HepG2 (cell line): ENCODE results near the gene LCAT. TPM values are rescaled to one million over a fixed set of nuclear protein-coding genes. Genes with fewer than 3 reads are reported as not detected.
A peak's percentile ranks its signal among the peaks of the same experiment; 100 is the strongest.

ENCODE experiments used
- ATF7 ChIP-seq, 2 experiments: fragments of 450-650 bp in 1 of 2; sonication (generic) in 1 of 2; formaldehyde crosslinking in 1 of 2; IDR thresholded peaks; 2 replicates each; pipeline versions ENCODE4 v1.4.0 to v1.6.1; 2016 to 2020; ENCODE audit warnings: antibody characterized with exemption in 1 of 2, mild to moderate bottlenecking in 1 of 2, missing genetic modification reagents in 1 of 2
- DMAP1 ChIP-seq: IDR thresholded peaks from 2 replicates; pipeline ENCODE4 v1.6.1; 2016
- FOSL1 ChIP-seq: sonication (generic); formaldehyde crosslinking; IDR thresholded peaks from 2 replicates; pipeline ENCODE4 v1.9.0; 2021; ENCODE audit warnings: missing genetic modification reagents, borderline replicate concordance
- FOXC1 ChIP-seq: sonication (generic); formaldehyde crosslinking; IDR thresholded peaks from 2 replicates; pipeline ENCODE4 v1.8.0; 2022; ENCODE audit warnings: mild to moderate bottlenecking, missing genetic modification reagents, borderline replicate concordance
- GATA4 ChIP-seq: sonication (generic); IDR thresholded peaks from 2 replicates; pipeline ENCODE4 v1.6.1; 2016; ENCODE audit warnings: antibody characterized with exemption, low read depth, borderline replicate concordance
- GTF2F1 ChIP-seq: fragments of 150-350 bp; IDR thresholded peaks from 2 replicates; pipeline ENCODE4 v1.6.1; 2014; ENCODE audit warnings: low read length
- HES4 ChIP-seq: sonication (generic); formaldehyde crosslinking; IDR thresholded peaks from 2 replicates; pipeline ENCODE4 v1.9.0; 2021; ENCODE audit warnings: mild to moderate bottlenecking, missing genetic modification reagents, borderline replicate concordance
- HOXA5 ChIP-seq: sonication (generic); formaldehyde crosslinking; IDR thresholded peaks from 2 replicates; pipeline ENCODE4 v1.4.0; 2020; ENCODE audit warnings: missing genetic modification reagents
- IKZF1 ChIP-seq: fragments of 450-650 bp; IDR thresholded peaks from 2 replicates; pipeline ENCODE4 v1.7.1; 2016
- MAF1 ChIP-seq: sonication (generic); formaldehyde crosslinking; IDR thresholded peaks from 2 replicates; pipeline ENCODE4 v1.5.0; 2020; ENCODE audit warnings: missing genetic modification reagents, borderline replicate concordance
- MAFK ChIP-seq, 2 experiments: IDR thresholded peaks in 1 of 2; conservative IDR thresholded peaks in 1 of 2; 2 replicates each; pipeline ENCODE4 v1.6.1; 2011; ENCODE audit warnings: improper control_type of control experiment in 2 of 2, low read length in 2 of 2
- MTA1 ChIP-seq: sonication (generic); formaldehyde crosslinking; IDR thresholded peaks from 2 replicates; pipeline ENCODE4 v1.4.0; 2020; ENCODE audit warnings: missing genetic modification reagents, mild to moderate bottlenecking, borderline replicate concordance
- NCOA5 ChIP-seq: sonication (generic); formaldehyde crosslinking; IDR thresholded peaks from 2 replicates; pipeline ENCODE4 v1.4.0; 2020; ENCODE audit warnings: missing genetic modification reagents
- NFATC3 ChIP-seq: sonication (generic); formaldehyde crosslinking; IDR thresholded peaks from 2 replicates; pipeline ENCODE4 v1.5.1; 2020; ENCODE audit warnings: mild to moderate bottlenecking, missing genetic modification reagents
- RORA ChIP-seq: sonication (generic); formaldehyde crosslinking; IDR thresholded peaks from 2 replicates; pipeline ENCODE4 v1.5.0; 2020; ENCODE audit warnings: mild to moderate bottlenecking, missing genetic modification reagents, moderate library complexity
- SALL2 ChIP-seq: sonication (generic); formaldehyde crosslinking; IDR thresholded peaks from 2 replicates; pipeline ENCODE4 v1.8.1; 2023; ENCODE audit warnings: mild to moderate bottlenecking, missing genetic modification reagents, inconsistent platforms
- TEAD2 ChIP-seq: sonication (generic); formaldehyde crosslinking; IDR thresholded peaks from 2 replicates; pipeline ENCODE4 v1.9.0; 2021; ENCODE audit warnings: missing genetic modification reagents
- ZBTB8A ChIP-seq: sonication (generic); formaldehyde crosslinking; IDR thresholded peaks from 2 replicates; pipeline ENCODE4 v1.4.0; 2020; ENCODE audit warnings: mild to moderate bottlenecking, low read depth, missing genetic modification reagents, borderline replicate concordance
- ZNF331 ChIP-seq: sonication (generic); formaldehyde crosslinking; IDR thresholded peaks from 2 replicates; pipeline ENCODE4 v1.4.0; 2020; ENCODE audit warnings: missing genetic modification reagents
- ZNF570 ChIP-seq: sonication (generic); formaldehyde crosslinking; IDR thresholded peaks from 2 replicates; pipeline ENCODE4 v1.4.0; 2020; ENCODE audit warnings: mild to moderate bottlenecking, missing genetic modification reagents, borderline replicate concordance
- ZNF619 ChIP-seq: sonication (generic); formaldehyde crosslinking; IDR thresholded peaks from 2 replicates; pipeline ENCODE4 v1.4.0; 2020; ENCODE audit warnings: mild to moderate bottlenecking, missing genetic modification reagents
- ZNF776 ChIP-seq: sonication (generic); formaldehyde crosslinking; IDR thresholded peaks from 2 replicates; pipeline ENCODE4 v1.4.0; 2020; ENCODE audit warnings: mild to moderate bottlenecking, missing genetic modification reagents
- polyA plus RNA-seq, 8 experiments: library from polyadenylated mRNA; depleted of rRNA in 3 of 8; stranded (reverse) in 7 of 8; unstranded in 1 of 8; fragments of >200 nt; fragmentation: Illumina TruSeq in 4 of 8; extraction: Trizol in 4 of 8; gene quantifications; 2 replicates each; pipeline versions ENCODE4 v1.2.1 to v1.2.3, GENCODE V29; 2011 to 2016; ENCODE audit warnings: low read depth in 4 of 8, missing spikeins in 1 of 8, mixed read lengths in 1 of 8; ENCODE audit not compliant: insufficient read depth in 1 of 8
- total RNA-seq, 5 experiments: library from RNA; depleted of rRNA; stranded (reverse); fragments of >200 nt; fragmentation: Illumina TruSeq; extraction: Trizol; gene quantifications; 2 replicates each; pipeline ENCODE4 v1.2.3, GENCODE V29; 2016; ENCODE audit warnings: low read depth in 1 of 5
- TF ChIP-seq, protein P1 (sequence below): sonication (generic); formaldehyde crosslinking; IDR thresholded peaks from 2 replicates; pipeline ENCODE4 v1.4.0; 2020; ENCODE audit warnings: missing genetic modification reagents, borderline replicate concordance
- TF ChIP-seq, protein P2 (sequence below): sonication (generic); formaldehyde crosslinking; IDR thresholded peaks from 2 replicates; pipeline ENCODE4 v1.8.0; 2022; ENCODE audit warnings: missing genetic modification reagents, mild to moderate bottlenecking, borderline replicate concordance
- TF ChIP-seq, protein P3 (sequence below): sonication (generic); formaldehyde crosslinking; IDR thresholded peaks from 2 replicates; pipeline ENCODE4 v1.5.0; 2020; ENCODE audit warnings: missing genetic modification reagents, mild to moderate bottlenecking, borderline replicate concordance
- TF ChIP-seq, protein P4 (sequence below): sonication (generic); formaldehyde crosslinking; IDR thresholded peaks from 2 replicates; pipeline ENCODE4 v1.5.0; 2020; ENCODE audit warnings: mild to moderate bottlenecking, missing genetic modification reagents, moderate library complexity

LCAT gene
- total and polyA plus RNA-seq, 2 of the 13 experiments (the other 11 are each of a cell fraction or from before 2014, with no cell fraction given): 36.1 to 38.9 TPM

DNA sequence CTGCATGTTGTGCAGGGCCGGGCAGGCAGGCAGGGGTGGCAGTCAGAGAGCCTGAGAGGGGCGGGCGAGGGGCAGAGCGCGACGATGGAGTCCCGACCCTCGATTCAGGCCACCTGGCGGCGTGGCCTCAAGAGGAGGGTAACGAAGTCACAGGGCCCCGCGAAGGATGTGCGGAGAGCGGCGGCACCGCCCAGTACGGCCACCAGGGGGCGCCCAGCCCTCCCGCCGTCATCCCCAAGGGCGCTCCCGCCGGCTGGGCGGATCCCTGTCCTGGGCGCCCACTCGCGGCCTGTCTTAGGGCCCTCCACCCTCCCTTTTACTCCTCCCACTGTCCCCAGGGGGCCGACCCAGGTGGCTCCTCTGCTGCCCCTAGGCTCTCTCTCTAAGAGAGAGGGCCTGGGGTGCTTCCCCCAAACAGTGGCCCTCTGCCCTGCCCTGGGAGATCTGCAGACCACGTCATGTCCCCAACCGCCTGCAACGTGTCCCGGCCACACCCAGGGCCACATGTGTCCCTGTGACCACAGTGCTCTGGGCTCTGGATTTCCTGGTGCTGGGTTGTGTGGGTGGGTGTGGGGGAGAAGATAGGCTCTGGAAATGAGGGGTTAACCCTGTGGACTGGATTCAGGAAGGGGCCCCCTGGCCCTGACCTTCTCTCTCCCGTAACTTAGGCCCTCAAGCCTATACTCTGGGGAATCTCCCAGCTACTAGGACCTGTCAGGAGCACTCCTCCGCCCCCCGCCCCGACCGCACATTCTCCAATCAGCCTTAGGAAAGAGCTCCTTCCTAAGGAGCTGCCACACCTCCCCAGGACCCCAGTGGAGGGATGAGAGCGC lies 49.5 kb upstream of the LCAT start (continued):
- TF ChIP-seq, protein P1, sequence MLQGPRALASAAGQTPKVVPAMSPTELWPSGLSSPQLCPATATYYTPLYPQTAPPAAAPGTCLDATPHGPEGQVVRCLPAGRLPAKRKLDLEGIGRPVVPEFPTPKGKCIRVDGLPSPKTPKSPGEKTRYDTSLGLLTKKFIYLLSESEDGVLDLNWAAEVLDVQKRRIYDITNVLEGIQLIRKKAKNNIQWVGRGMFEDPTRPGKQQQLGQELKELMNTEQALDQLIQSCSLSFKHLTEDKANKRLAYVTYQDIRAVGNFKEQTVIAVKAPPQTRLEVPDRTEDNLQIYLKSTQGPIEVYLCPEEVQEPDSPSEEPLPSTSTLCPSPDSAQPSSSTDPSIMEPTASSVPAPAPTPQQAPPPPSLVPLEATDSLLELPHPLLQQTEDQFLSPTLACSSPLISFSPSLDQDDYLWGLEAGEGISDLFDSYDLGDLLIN (CRISPR knock-in tag): no peak
- TF ChIP-seq ZNF331 (CRISPR knock-in tag): peak; percentile 67
- TF ChIP-seq GATA4: no peak
- no peak for TF ChIP-seq RORA
- no peak for TF ChIP-seq TEAD2 (CRISPR knock-in tag)
- TF ChIP-seq FOXC1: peak; percentile 88
- peak; percentile 55 for TF ChIP-seq HES4 (CRISPR knock-in tag)
- peak; percentile 71 for TF ChIP-seq MTA1 (CRISPR knock-in tag)
- TF ChIP-seq, protein P2, sequence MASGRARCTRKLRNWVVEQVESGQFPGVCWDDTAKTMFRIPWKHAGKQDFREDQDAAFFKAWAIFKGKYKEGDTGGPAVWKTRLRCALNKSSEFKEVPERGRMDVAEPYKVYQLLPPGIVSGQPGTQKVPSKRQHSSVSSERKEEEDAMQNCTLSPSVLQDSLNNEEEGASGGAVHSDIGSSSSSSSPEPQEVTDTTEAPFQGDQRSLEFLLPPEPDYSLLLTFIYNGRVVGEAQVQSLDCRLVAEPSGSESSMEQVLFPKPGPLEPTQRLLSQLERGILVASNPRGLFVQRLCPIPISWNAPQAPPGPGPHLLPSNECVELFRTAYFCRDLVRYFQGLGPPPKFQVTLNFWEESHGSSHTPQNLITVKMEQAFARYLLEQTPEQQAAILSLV (CRISPR knock-in tag): 0 out of 2 replicates have a peak, but pooled peaks have one; percentile 24
- TF ChIP-seq, protein P3, sequence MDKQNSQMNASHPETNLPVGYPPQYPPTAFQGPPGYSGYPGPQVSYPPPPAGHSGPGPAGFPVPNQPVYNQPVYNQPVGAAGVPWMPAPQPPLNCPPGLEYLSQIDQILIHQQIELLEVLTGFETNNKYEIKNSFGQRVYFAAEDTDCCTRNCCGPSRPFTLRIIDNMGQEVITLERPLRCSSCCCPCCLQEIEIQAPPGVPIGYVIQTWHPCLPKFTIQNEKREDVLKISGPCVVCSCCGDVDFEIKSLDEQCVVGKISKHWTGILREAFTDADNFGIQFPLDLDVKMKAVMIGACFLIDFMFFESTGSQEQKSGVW: no peak
- peak; percentile 91 for TF ChIP-seq HOXA5
- no peak for TF ChIP-seq GTF2F1
- TF ChIP-seq IKZF1: no peak
- no peak for TF ChIP-seq MAFK (conservative IDR thresholded peaks at IDR 0.05 in 1 of 2, IDR thresholded peaks at IDR 0.05 in 1 of 2; ENCODE audit: low read length in 2 of 2)
- TF ChIP-seq ATF7 (IDR thresholded peaks at IDR 0.05): no peak
- TF ChIP-seq ATF7 (CRISPR knock-in tag; IDR thresholded peaks at IDR 0.05): no peak; the same call in 1 of the 2 replicates
- peak; percentile 83; the same call in 1 of the 2 replicates for TF ChIP-seq MAF1 (CRISPR knock-in tag)
- TF ChIP-seq DMAP1 (CRISPR knock-in tag): peak; percentile 89
- TF ChIP-seq FOSL1: no peak
- 0 out of 2 replicates have a peak, but pooled peaks have one; percentile 6 for TF ChIP-seq ZNF776 (CRISPR knock-in tag)
- no peak for TF ChIP-seq NCOA5 (CRISPR knock-in tag)
- TF ChIP-seq ZNF570 (CRISPR knock-in tag): no peak
- TF ChIP-seq ZNF619 (CRISPR knock-in tag): 0 out of 2 replicates have a peak, but pooled peaks have one; percentile 15
- peak; percentile 78; the same call in 1 of the 2 replicates for TF ChIP-seq SALL2 (CRISPR knock-in tag)
- TF ChIP-seq, protein P4, sequence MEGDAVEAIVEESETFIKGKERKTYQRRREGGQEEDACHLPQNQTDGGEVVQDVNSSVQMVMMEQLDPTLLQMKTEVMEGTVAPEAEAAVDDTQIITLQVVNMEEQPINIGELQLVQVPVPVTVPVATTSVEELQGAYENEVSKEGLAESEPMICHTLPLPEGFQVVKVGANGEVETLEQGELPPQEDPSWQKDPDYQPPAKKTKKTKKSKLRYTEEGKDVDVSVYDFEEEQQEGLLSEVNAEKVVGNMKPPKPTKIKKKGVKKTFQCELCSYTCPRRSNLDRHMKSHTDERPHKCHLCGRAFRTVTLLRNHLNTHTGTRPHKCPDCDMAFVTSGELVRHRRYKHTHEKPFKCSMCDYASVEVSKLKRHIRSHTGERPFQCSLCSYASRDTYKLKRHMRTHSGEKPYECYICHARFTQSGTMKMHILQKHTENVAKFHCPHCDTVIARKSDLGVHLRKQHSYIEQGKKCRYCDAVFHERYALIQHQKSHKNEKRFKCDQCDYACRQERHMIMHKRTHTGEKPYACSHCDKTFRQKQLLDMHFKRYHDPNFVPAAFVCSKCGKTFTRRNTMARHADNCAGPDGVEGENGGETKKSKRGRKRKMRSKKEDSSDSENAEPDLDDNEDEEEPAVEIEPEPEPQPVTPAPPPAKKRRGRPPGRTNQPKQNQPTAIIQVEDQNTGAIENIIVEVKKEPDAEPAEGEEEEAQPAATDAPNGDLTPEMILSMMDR (CRISPR knock-in tag): peak; percentile 98
- TF ChIP-seq ZBTB8A: no peak
- TF ChIP-seq NFATC3 (CRISPR knock-in tag): no peak
